Epidermal melanocyte (primary cell): ENCODE data around the gene SMG6.
"Not testable (repeated sequence)": the region's sequence is repeated elsewhere in the genome, so short reads cannot be mapped to it uniquely, and the experiment has no call there.

Source experiments
- DNase-seq: peaks from one replicate; pipeline ENCODE4 v3.0.0; 2011; ENCODE audit warnings: low spot score; ENCODE audit not compliant: insufficient read length

The SMG6 gene

GRCh38 chr17:2181206-2181896 is 122.2 kb downstream of the SMG6 start:
- no peak for DNase-seq

GRCh38 chr17:2180768-2181167 is 122.8 kb downstream of the SMG6 start:
- DNase-seq: no peak

GRCh38 chr17:2179615-2180295 is 123.8 kb downstream of the SMG6 start:
- DNase-seq: peak; percentile 36

GRCh38 chr17:2178798-2179501 is 124.6 kb downstream of the SMG6 start:
- no peak for DNase-seq

GRCh38 chr17:2177235-2177811 is 126.3 kb downstream of the SMG6 start:
- no peak for DNase-seq

GRCh38 chr17:2176499-2177169 is 127.0 kb downstream of the SMG6 start:
- no peak for DNase-seq

GRCh38 chr17:2175294-2175628 is 128.3 kb downstream of the SMG6 start:
- DNase-seq: no peak

GRCh38 chr17:2174468-2175293 is 128.9 kb downstream of the SMG6 start:
- DNase-seq: no peak

- no peak for DNase-seq
Observed at GRCh38 chr17:2174014-2174413, 129.6 kb downstream of the SMG6 start.

- no peak for DNase-seq
Observed at GRCh38 chr17:2172999-2173398, 130.6 kb downstream of the SMG6 start.

GRCh38 chr17:2172077-2172851 is 131.3 kb downstream of the SMG6 start:
- peak; percentile 53 for DNase-seq

GRCh38 chr17:2171702-2172076 is 131.9 kb downstream of the SMG6 start:
- DNase-seq: no peak

- no peak for DNase-seq
Observed at GRCh38 chr17:2170023-2170422, 133.6 kb downstream of the SMG6 start.

GRCh38 chr17:2165723-2166122 is 137.9 kb downstream of the SMG6 start:
- DNase-seq: not testable (repeated sequence)

GRCh38 chr17:2158396-2158780 is 145.2 kb downstream of the SMG6 start:
- no peak for DNase-seq

- DNase-seq: peak; percentile 40
Observed at GRCh38 chr17:2157675-2158395, 145.8 kb downstream of the SMG6 start.

GRCh38 chr17:2157081-2157480 is 146.5 kb downstream of the SMG6 start:
- DNase-seq: no peak

- DNase-seq: no peak
Observed at GRCh38 chr17:2156666-2157065, 146.9 kb downstream of the SMG6 start.

- DNase-seq: no peak
Observed at GRCh38 chr17:2155573-2155972, 148.0 kb downstream of the SMG6 start.
